Activated T-cell treated with anti-CD3 and anti-CD28 coated beads, Interleukin-2, amount 50 U/mL, for 72 hours (primary cell): ENCODE data around the gene NCAPD2. TPM values are rescaled to one million over a fixed set of nuclear protein-coding genes. Genes with fewer than 3 reads are reported as not detected.
"Not testable (repeated sequence)": the region's sequence is repeated elsewhere in the genome, so short reads cannot be mapped to it uniquely, and the experiment has no call there.

Experiments
- ATAC-seq, 2 donors: fragments of 150-1000 bp; cut with Tn5 transposase; replicated peaks in 1 of 2; 2 replicates each; pipeline ENCODE4 v1.10.0; 2021; ENCODE audit warnings: moderate library complexity in 2 of 2, mild to moderate bottlenecking in 1 of 2
- DNase-seq, 2 donors: peaks; one replicate each; pipeline ENCODE4 v3.0.0; 2021 to 2022; ENCODE audit warnings: mixed read lengths in 1 of 2
- H3K27ac Mint-ChIP-seq: one replicate; pipeline ENCODE4 v1.8.0; 2022; ENCODE audit warnings: mild to moderate bottlenecking, moderate library complexity, mixed read lengths
- H3K27me3 Mint-ChIP-seq: one replicate; pipeline ENCODE4 v1.8.0; 2022; ENCODE audit warnings: low read depth, mixed read lengths
- H3K36me3 Mint-ChIP-seq, 2 donors: one replicate each; pipeline ENCODE4 v1.8.0; 2022; ENCODE audit warnings: mixed read lengths in 2 of 2, mild to moderate bottlenecking in 1 of 2; ENCODE audit not compliant: insufficient read depth in 2 of 2
- H3K4me1 Mint-ChIP-seq: one replicate; pipeline ENCODE4 v1.8.0; 2022; ENCODE audit warnings: low read depth, mixed read lengths
- H3K4me3 Mint-ChIP-seq, 2 donors: one replicate each; pipeline ENCODE4 v1.8.0; 2022; ENCODE audit warnings: mild to moderate bottlenecking in 2 of 2, mixed read lengths in 2 of 2, moderate library complexity in 2 of 2
- H3K9me3 Mint-ChIP-seq, 2 donors: one replicate each; pipeline ENCODE4 v1.8.0; 2022; ENCODE audit warnings: mixed read lengths in 2 of 2
- total RNA-seq, 2 donors: library from RNA; stranded (reverse); gene quantifications; one replicate each; pipeline ENCODE4 v1.2.3, GENCODE V29; 2022

The NCAPD2 gene
- total RNA-seq, 2 donors from 2014 or later: 156 to 168 TPM

DNA sequence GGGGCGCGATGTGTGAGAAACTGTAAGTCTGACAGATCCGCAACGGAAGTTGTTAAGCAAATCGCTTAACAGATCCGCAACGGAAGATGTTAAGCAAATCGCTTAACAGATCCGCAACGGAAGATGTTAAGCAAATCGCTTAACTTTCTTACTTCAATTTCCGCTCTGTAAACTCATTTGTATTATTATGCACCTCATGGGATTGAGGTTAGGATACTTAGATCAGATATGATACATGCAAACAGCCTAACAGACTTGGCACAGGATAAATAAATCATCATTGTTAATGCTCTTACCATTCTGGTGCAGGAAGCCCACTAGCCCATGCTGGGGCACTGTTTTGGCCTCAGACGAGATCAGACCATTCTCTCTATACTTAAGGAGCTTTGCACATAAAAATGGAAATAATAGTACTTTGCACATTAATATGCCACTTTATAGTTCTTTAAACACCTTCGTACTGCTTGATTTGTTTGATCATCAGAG, 399 bp downstream of the NCAPD2 start:
- DNase-seq: peak in 1 of 2 donors; percentile 17
- no peaks in the 10 kb centered on the region for H3K9me3 Mint-ChIP-seq
- peak overlapping the region; percentile 96 for H3K27ac Mint-ChIP-seq
- H3K27me3 Mint-ChIP-seq: no peaks in the 10 kb centered on the region
- peak overlapping the region; percentile 94 to 100 for H3K4me3 Mint-ChIP-seq
- peaks cover 9 to 24% of the 10 kb centered on the region in 2 donors for H3K36me3 Mint-ChIP-seq
- H3K4me1 Mint-ChIP-seq: peaks cover 58% of the 10 kb centered on the region
- ATAC-seq: peak; percentile 0 to 2

GRCh38 chr12:6494968-6495367, 1.1 kb downstream of the NCAPD2 start:
- Mint-ChIP-seq H3K4me3 (peak overlapping the region; percentile 94 to 100), H3K36me3 (peaks cover 9 to 26% of the 10 kb centered on the region in 2 donors), H3K9me3 (no peaks in the 10 kb centered on the region), H3K27ac (peak overlapping the region; percentile 96), H3K4me1 (peaks cover 58% of the 10 kb centered on the region), H3K27me3 (no peaks in the 10 kb centered on the region)
- ATAC-seq (no peak), DNase-seq (no peak)

DNA sequence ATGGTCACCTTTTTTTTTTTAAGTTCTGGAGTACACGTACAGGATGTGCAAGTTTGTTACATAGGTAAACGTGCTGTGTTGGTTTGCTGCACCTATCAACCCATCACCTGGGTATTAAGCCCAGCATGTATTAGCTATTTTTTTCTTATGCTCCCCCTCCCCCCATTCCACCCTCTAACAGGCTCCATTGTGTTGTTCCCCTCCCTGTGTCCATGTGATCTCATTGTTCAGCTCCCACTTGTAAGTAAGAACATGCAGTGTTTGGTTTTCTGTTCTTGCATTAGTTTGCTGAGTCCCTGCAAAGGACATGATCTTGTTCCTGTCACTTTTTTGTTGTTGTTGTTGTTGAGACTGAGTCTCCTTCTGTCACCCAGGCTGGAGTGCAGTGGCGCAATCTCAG, 3.4 kb downstream of the NCAPD2 start:
- Mint-ChIP-seq H3K27ac (peak overlapping the region; percentile 67), H3K4me1 (peaks cover 49% of the 10 kb centered on the region), H3K36me3 (peaks cover 7 to 20% of the 10 kb centered on the region in 2 donors), H3K4me3 (peak overlapping the region in 1 of 2 donors; percentile 2)
- not testable (repeated sequence) for DNase-seq, H3K9me3 Mint-ChIP-seq, H3K27me3 Mint-ChIP-seq, ATAC-seq

- DNase-seq (no peak), ATAC-seq (no peak)
- Mint-ChIP-seq H3K9me3 (no peaks in the 10 kb centered on the region), H3K4me1 (peaks cover 26% of the 10 kb centered on the region), H3K4me3 (no peak overlapping the region), H3K27ac (no peak overlapping the region), H3K36me3 (peaks cover 2 to 18% of the 10 kb centered on the region in 2 donors), H3K27me3 (no peaks in the 10 kb centered on the region)
These were observed 6.6 kb downstream of the NCAPD2 start for GRCh38 chr12:6500466-6500865.

DNA sequence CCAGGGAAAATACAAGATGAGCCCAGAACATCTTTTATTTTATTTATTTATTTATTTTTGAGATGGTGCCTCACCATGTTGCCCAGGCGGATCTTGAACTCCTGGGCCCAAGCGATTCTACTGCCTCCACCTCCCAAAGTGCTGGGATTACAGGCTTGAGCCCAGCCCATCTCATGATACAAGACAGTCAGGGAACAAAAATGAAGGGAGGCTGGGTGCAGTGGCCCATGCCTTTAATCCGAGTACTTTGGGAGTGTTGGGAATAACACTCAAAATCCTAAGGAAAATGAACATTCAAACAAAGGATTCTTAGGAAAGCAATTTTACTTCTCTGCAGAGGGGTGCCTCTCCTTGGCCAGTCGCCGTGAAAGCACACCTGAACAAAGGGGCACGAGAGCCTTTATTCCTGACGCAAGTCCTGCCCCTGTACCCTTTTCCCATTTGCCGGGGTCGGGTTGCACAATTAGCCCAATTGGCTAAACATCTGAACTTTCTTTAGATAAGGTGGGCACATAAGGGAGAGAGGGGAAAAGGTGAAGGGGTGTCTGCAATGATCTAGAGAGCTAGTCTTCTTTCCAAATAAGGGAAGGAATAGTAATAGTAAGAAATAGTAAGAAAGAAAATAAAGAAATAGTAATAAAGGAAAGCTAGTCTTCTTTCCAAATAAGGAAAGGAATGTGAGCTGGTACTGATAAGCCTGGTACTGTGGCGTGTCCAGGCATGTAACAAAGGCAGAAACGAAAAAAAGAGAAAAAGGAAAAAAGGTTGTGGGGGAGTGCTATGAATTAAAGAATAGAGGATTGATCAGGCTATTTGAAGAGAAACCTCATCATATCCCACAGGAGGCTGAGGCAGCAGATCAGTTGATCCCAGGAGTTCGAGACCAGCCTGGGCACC, 13.4 kb downstream of the NCAPD2 start:
- ATAC-seq (no peak), DNase-seq (no peak)
- peaks cover 9% of the 10 kb centered on the region for H3K4me1 Mint-ChIP-seq
- H3K36me3 Mint-ChIP-seq: peaks cover 17 to 32% of the 10 kb centered on the region in 2 donors
- H3K4me3 Mint-ChIP-seq: no peak overlapping the region
- no peak overlapping the region for H3K27ac Mint-ChIP-seq
- H3K27me3 Mint-ChIP-seq: no peaks in the 10 kb centered on the region
- no peaks in the 10 kb centered on the region for H3K9me3 Mint-ChIP-seq

- no peaks in the 10 kb centered on the region for H3K27me3 Mint-ChIP-seq
- H3K27ac Mint-ChIP-seq: no peak overlapping the region
- no peak overlapping the region for H3K4me3 Mint-ChIP-seq
- H3K4me1 Mint-ChIP-seq: peaks cover 9% of the 10 kb centered on the region
- H3K9me3 Mint-ChIP-seq: no peaks in the 10 kb centered on the region
- ATAC-seq (no peak), DNase-seq (no peak)
- peaks cover 24 to 40% of the 10 kb centered on the region in 2 donors for H3K36me3 Mint-ChIP-seq
These were observed 14.2 kb downstream of the NCAPD2 start for GRCh38 chr12:6508087-6508486.

GRCh38 chr12:6520186-6520585, 26.3 kb downstream of the NCAPD2 start:
- Mint-ChIP-seq H3K36me3 (peaks cover 12 to 49% of the 10 kb centered on the region in 2 donors), H3K27ac (peak overlapping the region; percentile 79), H3K9me3 (no peaks in the 10 kb centered on the region), H3K4me1 (no peaks in the 10 kb centered on the region), H3K27me3 (no peaks in the 10 kb centered on the region), H3K4me3 (no peak overlapping the region)
- no peak for ATAC-seq
- DNase-seq: no peak

DNA sequence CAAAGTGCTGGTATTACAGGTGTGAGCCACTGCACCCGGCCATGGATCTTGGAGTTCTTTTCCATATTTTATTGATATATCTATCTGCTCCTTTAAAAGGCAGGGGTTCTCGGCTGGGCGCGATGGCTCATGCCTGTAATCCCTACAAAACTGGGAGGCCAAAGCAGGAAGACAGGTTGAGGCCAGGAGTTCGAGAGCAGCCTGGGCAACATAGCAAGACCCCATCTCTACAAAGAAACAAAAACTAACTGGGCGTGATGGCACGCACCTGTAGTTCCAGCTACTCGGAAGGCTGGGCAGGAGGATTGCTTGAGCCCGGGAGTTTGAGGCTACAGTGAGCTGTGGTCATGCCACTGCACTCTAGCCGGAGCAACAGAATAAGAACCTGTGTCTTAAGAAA, 28.3 kb downstream of the NCAPD2 start:
- Mint-ChIP-seq H3K27me3 (no peaks in the 10 kb centered on the region), H3K4me3 (no peak overlapping the region)
- DNase-seq: no peak

GRCh38 chr12:6523708-6524107, 29.8 kb downstream of the NCAPD2 start:
- Mint-ChIP-seq H3K27ac (peak overlapping the region; percentile 26), H3K36me3 (peaks cover 14 to 53% of the 10 kb centered on the region in 2 donors), H3K4me1 (no peaks in the 10 kb centered on the region), H3K27me3 (no peaks in the 10 kb centered on the region), H3K9me3 (no peaks in the 10 kb centered on the region), H3K4me3 (no peak overlapping the region)
- DNase-seq (no peak), ATAC-seq (no peak)

More for the DNA sequence above, 28.3 kb downstream of the NCAPD2 start:
- no peak for ATAC-seq
- no peak overlapping the region for H3K27ac Mint-ChIP-seq
- H3K36me3 Mint-ChIP-seq: peaks cover 10 to 56% of the 10 kb centered on the region in 2 donors
- no peaks in the 10 kb centered on the region for H3K9me3 Mint-ChIP-seq
- no peaks in the 10 kb centered on the region for H3K4me1 Mint-ChIP-seq

- Mint-ChIP-seq H3K9me3 (no peaks in the 10 kb centered on the region), H3K27me3 (no peaks in the 10 kb centered on the region), H3K36me3 (peaks cover 16 to 53% of the 10 kb centered on the region in 2 donors), H3K27ac (no peak overlapping the region), H3K4me3 (no peak overlapping the region), H3K4me1 (no peaks in the 10 kb centered on the region)
- DNase-seq (no peak), ATAC-seq (no peak)
These were observed 30.7 kb downstream of the NCAPD2 start for GRCh38 chr12:6524648-6525047.

- peaks cover 5% of the 10 kb centered on the region for H3K4me1 Mint-ChIP-seq
- peaks cover 19 to 57% of the 10 kb centered on the region in 2 donors for H3K36me3 Mint-ChIP-seq
- ATAC-seq (no peak), DNase-seq (no peak)
- H3K9me3 Mint-ChIP-seq: no peaks in the 10 kb centered on the region
- no peaks in the 10 kb centered on the region for H3K27me3 Mint-ChIP-seq
- H3K27ac Mint-ChIP-seq: no peak overlapping the region
- H3K4me3 Mint-ChIP-seq: no peak overlapping the region
These were observed 32.3 kb downstream of the NCAPD2 start for GRCh38 chr12:6526201-6526600.

DNA sequence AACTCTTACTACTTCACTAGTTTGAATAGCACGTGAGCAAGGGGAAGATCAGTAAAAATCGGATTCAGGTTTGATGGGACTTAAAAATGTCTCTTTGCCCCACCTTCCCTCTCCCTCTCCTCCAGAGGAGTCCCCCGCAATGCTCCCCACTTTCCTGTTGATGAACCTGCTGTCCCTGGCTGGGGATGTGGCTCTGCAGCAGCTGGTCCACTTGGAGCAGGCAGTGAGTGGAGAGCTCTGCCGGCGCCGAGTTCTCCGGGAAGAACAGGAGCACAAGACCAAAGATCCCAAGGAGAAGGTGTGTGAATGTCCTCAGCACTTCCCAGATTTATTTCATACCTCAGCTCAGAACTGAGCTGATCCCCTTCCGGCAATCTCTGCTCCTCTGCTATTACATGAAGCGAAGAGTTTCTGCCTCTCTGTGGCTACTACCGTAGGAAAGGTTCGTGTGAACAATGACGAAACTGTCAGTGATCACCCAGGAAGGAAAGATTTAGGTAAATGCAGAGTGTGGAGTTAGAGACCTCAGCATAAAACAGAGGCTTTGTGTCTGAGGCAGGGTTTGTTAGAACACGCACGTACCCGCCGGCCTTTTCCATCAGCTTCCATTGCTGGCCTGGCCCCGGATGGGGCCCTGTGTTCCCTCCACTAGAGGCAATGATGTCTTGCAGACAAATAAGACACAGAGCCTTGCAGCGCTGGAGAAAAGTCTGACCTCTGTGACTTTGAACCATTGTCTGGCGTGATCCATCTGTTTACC, 33.0 kb downstream of the NCAPD2 start:
- ATAC-seq (no peak), DNase-seq (no peak)
- no peaks in the 10 kb centered on the region for H3K27me3 Mint-ChIP-seq
- peaks cover 19 to 57% of the 10 kb centered on the region in 2 donors for H3K36me3 Mint-ChIP-seq
- no peak overlapping the region for H3K27ac Mint-ChIP-seq
- no peak overlapping the region for H3K4me3 Mint-ChIP-seq
- peaks cover 13% of the 10 kb centered on the region for H3K4me1 Mint-ChIP-seq
- no peaks in the 10 kb centered on the region for H3K9me3 Mint-ChIP-seq

GRCh38 chr12:6527711-6528110, 33.8 kb downstream of the NCAPD2 start:
- Mint-ChIP-seq H3K4me1 (peaks cover 20% of the 10 kb centered on the region), H3K9me3 (no peaks in the 10 kb centered on the region), H3K36me3 (peaks cover 21 to 55% of the 10 kb centered on the region in 2 donors), H3K27ac (no peak overlapping the region), H3K4me3 (no peak overlapping the region), H3K27me3 (no peaks in the 10 kb centered on the region)
- DNase-seq (no peak), ATAC-seq (no peak)
